ENCODE measurements around the gene PPP1R7.

Gene PPP1R7

DNA sequence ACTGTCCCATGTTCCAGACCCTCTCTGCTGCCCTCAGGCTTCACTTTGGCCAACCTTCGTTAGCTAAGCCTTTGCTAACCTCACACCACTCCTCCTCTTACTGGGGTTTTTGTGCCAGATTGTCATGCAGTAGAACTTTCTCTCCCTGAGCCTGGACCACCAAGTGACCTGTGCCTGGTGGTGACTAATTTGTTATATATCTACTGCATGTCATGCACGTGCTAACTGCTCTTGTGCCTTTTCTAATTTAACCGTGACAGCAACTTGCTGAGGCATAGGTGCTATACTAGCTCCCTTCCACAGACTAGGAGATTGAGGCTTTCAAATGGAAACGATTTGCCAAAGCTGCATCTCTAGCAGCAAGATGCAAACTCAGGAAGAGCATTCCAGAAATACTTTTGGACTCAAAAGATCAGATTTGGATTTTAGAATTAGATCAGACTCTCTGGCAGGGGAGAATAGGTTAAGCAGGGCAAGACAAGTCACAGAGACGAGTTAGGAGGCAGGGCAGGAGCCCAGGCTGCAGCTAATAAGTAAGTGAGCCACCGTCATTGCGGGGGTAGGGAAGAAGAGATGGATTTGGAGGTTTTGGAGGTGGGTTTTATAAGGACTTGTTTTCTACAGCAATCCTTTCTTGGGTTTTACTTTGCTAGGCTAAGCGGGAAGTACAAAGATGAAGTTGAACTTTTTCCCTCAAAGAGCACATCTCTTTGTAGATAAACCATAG lies 1.8 kb downstream of the PPP1R7 start:
- in situ Hi-C loops (cut with MboI; ENCODE audit: low sequenced_read_pairs, unreplicated experiment), result no loop called here
- TF ChIP-seq, protein P1, sequence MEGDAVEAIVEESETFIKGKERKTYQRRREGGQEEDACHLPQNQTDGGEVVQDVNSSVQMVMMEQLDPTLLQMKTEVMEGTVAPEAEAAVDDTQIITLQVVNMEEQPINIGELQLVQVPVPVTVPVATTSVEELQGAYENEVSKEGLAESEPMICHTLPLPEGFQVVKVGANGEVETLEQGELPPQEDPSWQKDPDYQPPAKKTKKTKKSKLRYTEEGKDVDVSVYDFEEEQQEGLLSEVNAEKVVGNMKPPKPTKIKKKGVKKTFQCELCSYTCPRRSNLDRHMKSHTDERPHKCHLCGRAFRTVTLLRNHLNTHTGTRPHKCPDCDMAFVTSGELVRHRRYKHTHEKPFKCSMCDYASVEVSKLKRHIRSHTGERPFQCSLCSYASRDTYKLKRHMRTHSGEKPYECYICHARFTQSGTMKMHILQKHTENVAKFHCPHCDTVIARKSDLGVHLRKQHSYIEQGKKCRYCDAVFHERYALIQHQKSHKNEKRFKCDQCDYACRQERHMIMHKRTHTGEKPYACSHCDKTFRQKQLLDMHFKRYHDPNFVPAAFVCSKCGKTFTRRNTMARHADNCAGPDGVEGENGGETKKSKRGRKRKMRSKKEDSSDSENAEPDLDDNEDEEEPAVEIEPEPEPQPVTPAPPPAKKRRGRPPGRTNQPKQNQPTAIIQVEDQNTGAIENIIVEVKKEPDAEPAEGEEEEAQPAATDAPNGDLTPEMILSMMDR (IDR thresholded peaks at IDR 0.05; ENCODE audit: borderline replicate concordance, control extremely low read depth, extremely low read depth, insufficient read depth, missing control alignments), result no peak
- DNase-seq (ENCODE audit: low spot score), result no peak

DNA sequence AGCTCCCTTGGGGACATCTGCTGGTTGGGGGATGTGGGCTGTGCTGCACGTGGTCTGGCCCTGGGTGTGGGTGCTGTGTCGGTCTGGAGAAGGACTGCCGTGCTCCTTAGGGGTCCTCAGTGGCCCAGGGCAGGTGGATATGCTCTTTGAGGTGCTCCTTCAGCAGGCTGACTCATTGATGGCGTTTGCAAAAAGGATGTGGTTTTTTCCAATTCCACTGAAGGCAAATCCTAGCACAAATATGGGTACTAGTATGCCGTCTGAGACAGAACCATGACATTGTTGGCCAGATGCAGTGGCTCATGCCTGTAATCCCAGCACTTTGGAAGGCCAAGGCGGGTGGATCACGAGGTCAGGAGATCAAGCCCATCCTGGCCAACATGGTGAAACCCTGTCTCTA lies 3.3 kb downstream of the PPP1R7 start:
- in situ Hi-C loops (cut with MboI; ENCODE audit: low sequenced_read_pairs, unreplicated experiment), result no loop called here
- TF ChIP-seq, protein P1 (IDR thresholded peaks at IDR 0.05; ENCODE audit: borderline replicate concordance, control extremely low read depth, extremely low read depth, insufficient read depth, missing control alignments), result no peak
- no peak for DNase-seq (ENCODE audit: low spot score)

DNA sequence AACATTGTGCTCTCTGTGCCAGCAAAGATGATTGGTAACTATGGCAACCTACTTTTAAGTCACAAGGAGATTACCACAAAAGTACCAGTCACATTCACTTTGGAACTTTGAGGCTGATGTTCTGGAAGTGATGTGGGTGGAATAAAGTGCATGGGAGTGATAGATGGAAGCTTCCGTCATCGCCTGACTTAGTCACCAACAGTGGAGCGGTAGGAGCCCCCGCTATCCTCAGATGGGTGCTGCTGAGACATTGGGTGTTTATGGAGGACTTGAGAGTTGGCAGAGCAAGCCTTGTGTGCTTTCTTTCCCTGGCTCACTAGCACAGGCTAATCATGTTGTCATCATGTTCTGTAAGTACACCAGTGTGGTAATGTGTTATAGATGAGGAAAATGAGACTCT lies 4.6 kb downstream of the PPP1R7 start:
- TF ChIP-seq, protein P1 (IDR thresholded peaks at IDR 0.05; ENCODE audit: borderline replicate concordance, control extremely low read depth, extremely low read depth, insufficient read depth, missing control alignments), result no peak
- DNase-seq (ENCODE audit: low spot score), result no peak
- in situ Hi-C loops (cut with MboI; ENCODE audit: low sequenced_read_pairs, unreplicated experiment), result no loop called here

DNA sequence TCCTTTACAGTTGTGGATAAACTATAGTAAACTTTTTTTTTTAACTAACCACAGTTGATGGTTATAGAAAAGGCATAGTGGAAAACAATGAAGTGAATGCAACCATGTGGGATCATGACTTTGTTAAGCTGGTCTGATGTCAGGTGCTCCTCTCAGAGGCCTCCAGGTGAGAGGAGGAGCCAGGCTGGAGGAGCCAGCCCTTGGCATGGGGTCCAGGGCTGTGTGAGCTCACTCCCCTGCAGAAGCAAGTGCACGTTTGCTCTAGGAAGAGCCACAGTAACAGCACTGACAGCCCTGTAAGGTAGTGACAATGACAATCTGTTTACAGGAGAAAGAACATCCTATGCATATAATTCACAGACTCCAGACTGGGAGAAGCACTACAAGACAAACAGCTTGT lies 5.7 kb downstream of the PPP1R7 start:
- TF ChIP-seq, protein P1 (IDR thresholded peaks at IDR 0.05; ENCODE audit: borderline replicate concordance, control extremely low read depth, extremely low read depth, insufficient read depth, missing control alignments), result no peak
- no peak for DNase-seq (ENCODE audit: low spot score)
- in situ Hi-C loops (cut with MboI; ENCODE audit: low sequenced_read_pairs, unreplicated experiment), result no loop called here

DNA sequence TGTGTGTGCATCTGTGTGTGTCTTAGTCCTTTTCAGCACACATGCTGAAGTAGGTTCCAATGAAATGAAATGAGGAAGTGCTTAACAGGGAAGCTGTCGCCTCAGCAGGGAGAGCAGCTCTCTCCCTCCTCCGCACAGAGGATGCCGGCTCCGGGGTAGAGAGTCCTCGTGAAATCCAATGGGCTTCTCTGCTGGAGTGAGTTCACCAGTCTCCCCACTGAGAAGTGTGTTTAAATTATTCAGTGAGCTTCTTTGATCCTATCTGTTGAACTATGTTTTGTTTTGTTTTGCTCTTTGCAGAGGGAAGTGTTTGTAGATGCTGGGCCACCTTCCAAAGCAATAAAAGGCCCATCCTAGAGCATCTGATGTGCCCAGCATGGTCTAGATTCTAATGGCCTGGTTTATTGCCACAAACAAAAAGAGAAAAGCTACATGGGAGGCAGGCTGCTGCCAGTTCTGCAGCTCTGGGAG lies 6.7 kb downstream of the PPP1R7 start:
- in situ Hi-C loops (cut with MboI; ENCODE audit: low sequenced_read_pairs, unreplicated experiment), result no loop called here
- no peak for DNase-seq (ENCODE audit: low spot score)
- TF ChIP-seq, protein P1 (IDR thresholded peaks at IDR 0.05; ENCODE audit: borderline replicate concordance, control extremely low read depth, extremely low read depth, insufficient read depth, missing control alignments), result no peak

DNA sequence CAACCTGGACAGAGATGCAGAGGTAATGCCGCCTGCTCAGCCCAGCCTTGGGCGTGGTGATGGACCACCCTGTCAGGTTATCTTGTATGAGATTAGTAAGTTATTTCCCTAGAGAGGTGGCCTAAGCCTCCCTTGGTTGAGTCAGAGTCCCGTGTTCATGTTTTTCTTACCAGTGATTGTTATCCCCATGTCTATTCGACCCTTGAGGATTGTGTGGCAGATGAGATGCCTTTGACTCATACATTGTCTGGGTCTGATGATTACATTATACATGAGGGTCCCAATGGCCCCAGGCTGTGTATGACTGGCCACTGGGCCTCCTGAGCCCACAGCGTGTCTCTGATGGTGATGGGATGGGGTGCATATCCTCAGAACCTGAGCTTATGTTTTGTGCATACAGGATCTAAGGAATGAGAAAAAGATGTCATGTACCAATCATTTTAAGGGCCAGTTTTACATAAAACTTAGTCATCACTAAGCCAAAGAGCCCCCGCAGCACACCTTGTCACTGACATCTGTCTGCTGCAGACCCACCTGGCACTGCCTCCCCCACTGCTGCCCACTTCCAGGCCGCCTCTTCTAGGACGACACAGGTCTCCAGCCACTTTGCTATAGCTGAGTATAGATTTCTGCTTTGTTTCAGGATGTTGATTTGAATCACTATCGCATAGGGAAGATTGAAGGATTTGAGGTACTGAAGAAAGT lies 7.7 kb downstream of the PPP1R7 start:
- in situ Hi-C loops (cut with MboI; ENCODE audit: low sequenced_read_pairs, unreplicated experiment), result no loop called here
- TF ChIP-seq, protein P1 (IDR thresholded peaks at IDR 0.05; ENCODE audit: borderline replicate concordance, control extremely low read depth, extremely low read depth, insufficient read depth, missing control alignments), result no peak
- no peak for DNase-seq (ENCODE audit: low spot score)

Measured in GM13976 (cell line).